AG04449 (cell line): ENCODE results near the gene GOLGA5.

Source experiments
- CTCF ChIA-PET: fragments of 350-600 bp; formaldehyde crosslinking; extraction: SDS; loops from one replicate; lab custom pipeline; 2021; ENCODE audit warnings: antibody characterized with exemption; lab: Yijun Ruan, JAX
- POLR2A ChIA-PET: fragments of 400-600, 350-600 bp; formaldehyde crosslinking; extraction: SDS; loops from one replicate; lab custom pipeline; 2020; ENCODE audit warnings: antibody characterized with exemption, inconsistent platforms; lab: Yijun Ruan, JAX
- DNase-seq: peaks from one replicate; pipeline ENCODE4 v3.0.0-alpha.2; 2010; ENCODE audit warnings: low read depth, low spot score
- H3K4me3 ChIP-seq: 2 replicates; pipeline ENCODE4 v1.5.1; 2011; ENCODE audit warnings: low read depth, mild to moderate bottlenecking, control low read depth, low read length
- TF ChIP-seq, protein P1 (sequence below): IDR thresholded peaks from one replicate; pipeline ENCODE4 v1.5.1; 2011; ENCODE audit warnings: mild to moderate bottlenecking, moderate library complexity, low read length, control low read depth, inconsistent platforms; ENCODE audit not compliant: insufficient read depth; ENCODE audit errors: missing control alignments

GOLGA5 gene

DNA sequence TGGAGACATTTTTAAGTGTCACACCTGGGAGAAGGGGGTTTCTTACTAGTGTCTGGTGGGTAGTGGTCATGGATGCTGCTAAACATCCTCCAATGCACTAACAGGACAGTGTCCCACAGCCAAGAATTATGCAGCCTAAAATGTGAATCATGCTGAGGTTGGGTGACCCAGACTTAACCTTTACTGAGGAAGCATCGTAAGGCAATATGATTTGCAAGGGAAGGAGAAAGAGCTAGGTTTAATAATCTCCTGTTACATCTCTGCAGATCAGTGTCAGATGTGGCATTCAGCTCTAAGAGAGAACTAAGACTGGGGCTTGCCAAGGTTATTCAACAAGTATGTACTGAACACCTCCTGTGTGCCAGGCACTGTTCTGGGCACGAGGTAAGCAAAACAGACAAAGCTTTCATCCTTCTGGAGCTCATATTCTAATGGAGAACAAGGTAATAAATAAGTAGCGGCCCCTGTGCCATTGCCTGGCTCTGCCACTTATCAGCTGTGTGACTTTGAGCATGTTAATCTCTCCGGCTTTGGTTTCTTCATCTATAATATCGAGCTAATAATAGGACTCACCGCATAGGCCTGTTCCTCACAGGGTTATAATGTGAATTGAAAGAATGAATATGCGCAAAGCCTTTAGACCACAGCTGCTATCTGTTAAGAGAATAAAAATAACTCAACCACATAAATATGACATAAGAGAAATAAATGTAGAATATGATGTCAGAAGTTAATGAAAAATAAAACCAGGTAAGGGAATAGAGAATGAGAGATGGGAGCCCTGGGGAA, 13.5 kb upstream of the GOLGA5 start:
- CTCF ChIA-PET, result interaction anchor here (0.7 to 15.2 kb wide), 9 partner anchors 8 to 646 kb away, joined by 3 to 402 read pairs (median 3); partner anchors contain the start of gene LGMN
- TF ChIP-seq, protein P1, sequence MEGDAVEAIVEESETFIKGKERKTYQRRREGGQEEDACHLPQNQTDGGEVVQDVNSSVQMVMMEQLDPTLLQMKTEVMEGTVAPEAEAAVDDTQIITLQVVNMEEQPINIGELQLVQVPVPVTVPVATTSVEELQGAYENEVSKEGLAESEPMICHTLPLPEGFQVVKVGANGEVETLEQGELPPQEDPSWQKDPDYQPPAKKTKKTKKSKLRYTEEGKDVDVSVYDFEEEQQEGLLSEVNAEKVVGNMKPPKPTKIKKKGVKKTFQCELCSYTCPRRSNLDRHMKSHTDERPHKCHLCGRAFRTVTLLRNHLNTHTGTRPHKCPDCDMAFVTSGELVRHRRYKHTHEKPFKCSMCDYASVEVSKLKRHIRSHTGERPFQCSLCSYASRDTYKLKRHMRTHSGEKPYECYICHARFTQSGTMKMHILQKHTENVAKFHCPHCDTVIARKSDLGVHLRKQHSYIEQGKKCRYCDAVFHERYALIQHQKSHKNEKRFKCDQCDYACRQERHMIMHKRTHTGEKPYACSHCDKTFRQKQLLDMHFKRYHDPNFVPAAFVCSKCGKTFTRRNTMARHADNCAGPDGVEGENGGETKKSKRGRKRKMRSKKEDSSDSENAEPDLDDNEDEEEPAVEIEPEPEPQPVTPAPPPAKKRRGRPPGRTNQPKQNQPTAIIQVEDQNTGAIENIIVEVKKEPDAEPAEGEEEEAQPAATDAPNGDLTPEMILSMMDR, result no peak
- no peak for DNase-seq
- POLR2A ChIA-PET, result interaction anchor here (1.4 kb wide), 1 partner anchor 32 kb away, joined by 5 read pairs; the partner anchor contains the start of gene LGMN
- H3K4me3 ChIP-seq, result no peak overlapping the region

- CTCF ChIA-PET, result interaction anchor here (1.0 to 15.2 kb wide), 5 partner anchors 9 to 94 kb away, joined by 3 to 402 read pairs (median 4); no protein-coding TSS in a partner anchor
- TF ChIP-seq, protein P1, result no peak
- POLR2A ChIA-PET, result interaction anchor here (1.4 kb wide), 1 partner anchor 33 kb away, joined by 5 read pairs; the partner anchor contains the start of gene LGMN
- no peak overlapping the region for H3K4me3 ChIP-seq
- no peak for DNase-seq
Measured at GRCh38 chr14:92781350-92781749, 12.8 kb upstream of the GOLGA5 start.

DNA sequence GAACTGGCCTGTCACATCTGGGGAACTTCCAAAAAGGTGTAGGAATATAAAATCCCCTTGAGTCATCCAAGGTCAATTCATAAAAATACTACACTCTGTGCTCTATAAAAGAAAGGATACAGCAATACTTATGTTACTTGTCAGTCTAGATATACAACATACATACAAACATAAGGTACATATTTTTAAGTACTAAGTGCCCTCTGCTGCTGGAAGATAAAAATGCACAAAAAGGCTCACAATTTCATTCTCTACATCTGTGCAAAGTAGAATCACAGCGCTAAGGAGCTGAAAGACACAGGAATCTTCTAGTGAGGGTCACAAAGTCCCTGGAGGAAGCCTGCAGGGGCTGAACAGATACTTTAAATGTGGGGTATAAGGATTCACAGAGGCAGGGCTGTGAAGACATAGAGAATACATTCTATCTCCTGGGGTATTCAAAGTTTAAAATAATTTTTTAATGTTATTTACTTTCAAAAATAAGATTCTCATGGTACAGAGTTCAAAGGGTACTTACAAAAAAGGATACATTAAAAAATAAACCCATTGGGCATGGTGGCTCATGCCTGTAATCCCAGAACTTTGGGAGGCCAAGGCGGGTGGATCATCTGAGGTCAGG, 10.2 kb upstream of the GOLGA5 start:
- POLR2A ChIA-PET, result no interaction called here
- DNase-seq, result no peak
- H3K4me3 ChIP-seq, result no peak overlapping the region
- TF ChIP-seq, protein P1, result peak; percentile 39
- CTCF ChIA-PET, result interaction anchor here (0.6 to 15.2 kb wide), 29 partner anchors 9 to 658 kb away, joined by 3 to 402 read pairs (median 4); partner anchors contain the start of gene LGMN

DNA sequence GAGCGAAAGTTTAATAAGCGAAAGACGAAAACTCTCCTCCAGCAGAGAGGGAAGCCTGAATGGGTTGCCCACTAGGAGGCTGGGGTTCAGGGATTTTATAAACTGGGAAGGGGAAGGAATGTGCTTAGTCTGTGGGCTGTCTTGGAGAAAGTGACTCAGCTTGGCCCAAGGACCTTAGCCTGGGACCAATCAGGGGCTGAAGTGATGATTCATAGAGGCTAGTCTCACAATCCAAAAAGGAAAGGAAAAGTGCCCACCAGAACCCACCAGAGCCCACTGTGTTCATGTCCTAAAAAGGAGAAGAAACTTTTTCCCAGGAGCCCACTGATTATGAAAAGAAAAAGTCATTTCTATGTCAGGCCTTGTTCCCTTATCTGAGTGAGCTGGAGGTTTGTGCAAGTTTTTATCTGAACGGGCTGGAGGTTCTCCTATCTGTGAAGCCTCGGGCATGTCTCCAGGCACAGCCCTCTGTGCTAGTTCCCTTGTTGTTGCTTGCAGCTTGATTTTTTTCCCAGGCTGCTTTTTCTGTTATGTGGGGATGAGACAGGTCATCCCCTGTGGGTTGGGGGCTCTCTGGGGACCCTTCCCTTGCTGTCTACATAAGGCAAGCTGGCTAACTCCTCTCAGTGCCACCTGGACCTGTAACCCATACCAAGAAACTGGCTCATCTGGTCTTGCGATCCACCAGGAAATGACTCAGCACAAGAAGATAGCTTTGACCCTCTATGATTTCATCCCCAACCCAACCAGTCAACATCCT, 8.3 kb upstream of the GOLGA5 start:
- ChIA-PET CTCF (interaction anchor here (0.9 to 15.2 kb wide), 7 partner anchors 37 to 648 kb away, joined by 3 to 402 read pairs (median 4); partner anchors contain the start of gene LGMN), POLR2A (interaction anchor here (1.1 to 1.4 kb wide), 2 partner anchors 38 to 99 kb away, joined by 5 to 8 read pairs; partner anchors contain the start of gene LGMN)
- no peak overlapping the region for H3K4me3 ChIP-seq
- DNase-seq, result no peak
- TF ChIP-seq, protein P1, result peak; percentile 37

GRCh38 chr14:92786427-92786756, 7.7 kb upstream of the GOLGA5 start:
- H3K4me3 ChIP-seq, result no peak overlapping the region
- DNase-seq, result no peak
- ChIA-PET CTCF (interaction anchor here (0.9 to 15.2 kb wide), 6 partner anchors 38 to 649 kb away, joined by 3 to 402 read pairs (median 4); partner anchors contain the start of gene LGMN), POLR2A (interaction anchor here (1.1 to 1.4 kb wide), 2 partner anchors 38 to 100 kb away, joined by 5 to 8 read pairs; partner anchors contain the start of gene LGMN)
- TF ChIP-seq, protein P1, result no peak
